B cell (primary cell): Measurements from ENCODE around the gene SPATA6L. TPM values are rescaled to one million over a fixed set of nuclear protein-coding genes. Genes with fewer than 3 reads are reported as not detected.
"Not testable (repeated sequence)": the region's sequence is repeated elsewhere in the genome, so short reads cannot be mapped to it uniquely, and the experiment has no call there.

Experiments
- ATAC-seq: fragments of 200-7000 bp; cut with Tn5 transposase; one replicate; pipeline ENCODE4 v1.10.0; 2021; ENCODE audit warnings: low read depth, mild to moderate bottlenecking, moderate number of reproducible peaks, moderate library complexity
- CTCF ChIA-PET: fragments of 350-600 bp; sonication (Branson Sonifier 250); formaldehyde crosslinking; loops from one replicate; lab custom pipeline; 2021; ENCODE audit warnings: antibody characterized with exemption, inconsistent platforms; lab: Charles Lee
- POLR2A ChIA-PET: fragments of 350-600 bp; sonication (Branson Sonifier 250); formaldehyde crosslinking; loops from one replicate; lab custom pipeline; 2021; ENCODE audit warnings: antibody characterized with exemption; lab: Charles Lee
- DNase-seq: peaks from one replicate; pipeline ENCODE4 v3.0.0; 2013
- H2AFZ ChIP-seq: 2 replicates; pipeline ENCODE4 v1.6.1; 2012; ENCODE audit warnings: mild to moderate bottlenecking, low read depth, low read length; ENCODE audit not compliant: insufficient read depth, poor library complexity, severe bottlenecking
- H3K27ac ChIP-seq, 2 donors: 1 replicate in 1 of 2; 2 replicates in 1 of 2; pipeline ENCODE4 v1.5.1; 2012 to 2013; ENCODE audit warnings: low read length in 2 of 2, mild to moderate bottlenecking in 2 of 2, moderate library complexity in 1 of 2
- H3K27me3 ChIP-seq, 4 experiments: fragments of 200-600 bp in 1 of 4; sonication (generic) in 1 of 4; replicated peaks in 1 of 4; 1 replicate in 2 of 4; 2 replicates in 2 of 4; pipeline versions ENCODE4 v1.6.1 to v1.7.0; 2013 to 2016; ENCODE audit warnings: low read length in 3 of 4, mild to moderate bottlenecking in 2 of 4, mixed read lengths in 1 of 4, moderate library complexity in 1 of 4; ENCODE audit not compliant: insufficient read depth in 4 of 4, control insufficient read depth in 3 of 4; ENCODE audit errors: control extremely low read depth in 1 of 4
- H3K36me3 ChIP-seq, 2 experiments: replicated peaks in 1 of 2; 1 replicate in 1 of 2; 2 replicates in 1 of 2; pipeline versions ENCODE4 v1.6.1 to v1.7.1; 2013; ENCODE audit warnings: low read length in 1 of 2; ENCODE audit not compliant: insufficient read depth in 2 of 2, control insufficient read depth in 1 of 2; ENCODE audit errors: control extremely low read depth in 1 of 2, extremely low read depth in 1 of 2
- H3K4me1 ChIP-seq, 2 donors: fragments of 200-600 bp in 1 of 2; sonication (generic) in 1 of 2; 1 replicate in 1 of 2; 2 replicates in 1 of 2; pipeline versions ENCODE4 v1.5.1 to v1.6.1; 2013 to 2017; ENCODE audit warnings: low read length in 2 of 2; ENCODE audit not compliant: control insufficient read depth in 2 of 2, insufficient read depth in 2 of 2
- H3K4me2 ChIP-seq: replicated peaks from 2 replicates; pipeline ENCODE3; 2012; ENCODE audit warnings: mild to moderate bottlenecking, low read depth, low read length; ENCODE audit not compliant: poor library complexity, severe bottlenecking
- H3K4me3 ChIP-seq, 5 experiments: fragments of 200-600 bp in 1 of 5; sonication (generic) in 1 of 5; 1 replicate in 3 of 5; 2 replicates in 2 of 5; pipeline versions ENCODE4 v1.5.1 to v1.7.0; 2011 to 2016; ENCODE audit warnings: low read length in 4 of 5, mild to moderate bottlenecking in 4 of 5, low read depth in 2 of 5, control low read depth in 1 of 5, moderate library complexity in 1 of 5; ENCODE audit not compliant: insufficient read depth in 1 of 5; ENCODE audit errors: control extremely low read depth in 1 of 5, extremely low read depth in 1 of 5
- H3K79me2 ChIP-seq: fragments of 200-600 bp; sonication (generic); one replicate; pipeline ENCODE4 v1.6.0; 2016; ENCODE audit warnings: low read length; ENCODE audit not compliant: control insufficient read depth, insufficient read depth
- H3K9ac ChIP-seq: fragments of 200-600 bp; sonication (generic); 2 replicates; pipeline ENCODE4 v1.6.1; 2017; ENCODE audit warnings: mild to moderate bottlenecking, low read length, moderate library complexity
- H3K9me3 ChIP-seq, 3 donors: one replicate each; pipeline versions ENCODE4 v1.6.1 to v1.7.1; 2013; ENCODE audit warnings: low read length in 2 of 3; ENCODE audit not compliant: control insufficient read depth in 2 of 3, insufficient read depth in 1 of 3; ENCODE audit errors: control extremely low read depth in 1 of 3
- H4K20me1 ChIP-seq: 2 replicates; pipeline ENCODE4 v1.6.0; 2012; ENCODE audit warnings: mild to moderate bottlenecking, low read length; ENCODE audit not compliant: insufficient read depth, control insufficient read depth, poor library complexity, severe bottlenecking
- H3K27ac Mint-ChIP-seq: one replicate; pipeline ENCODE4 v1.8.0; 2021; ENCODE audit warnings: mixed read lengths
- H3K27me3 Mint-ChIP-seq: one replicate; pipeline ENCODE4 v1.8.0; 2021; ENCODE audit warnings: mixed read lengths
- H3K4me1 Mint-ChIP-seq: one replicate; pipeline ENCODE4 v1.8.0; 2021; ENCODE audit warnings: mixed read lengths
- H3K4me3 Mint-ChIP-seq: one replicate; pipeline ENCODE4 v1.8.0; 2021; ENCODE audit warnings: mixed read lengths
- H3K9me3 Mint-ChIP-seq: one replicate; pipeline ENCODE4 v1.8.0; 2022; ENCODE audit warnings: mixed read lengths; ENCODE audit not compliant: insufficient read depth
- CTCF ChIP-seq: fragments of 200-600 bp; IDR thresholded peaks from one replicate; pipeline ENCODE4 v1.8.0; 2022; ENCODE audit warnings: antibody characterized with exemption, mild to moderate bottlenecking
- EZH2 ChIP-seq: IDR thresholded peaks from 2 replicates; pipeline ENCODE4 v1.6.1; 2012; ENCODE audit warnings: borderline replicate concordance, low read depth, mild to moderate bottlenecking, moderate library complexity, low read length; ENCODE audit not compliant: insufficient read depth, poor library complexity, severe bottlenecking
- WGBS: methylation state at CpG from one replicate; pipeline ENCODE4 v1.1.5; 2013; ENCODE audit warnings: missing lambda C conversion rate; ENCODE audit not compliant: insufficient coverage; 5-methylcytosine and 5-hydroxymethylcytosine counted together
- intact Hi-C: fragments of 100-400 bp; cut with micrococcal nuclease; formaldehyde crosslinking; loops from one replicate; pipeline ENCODE4 v1.10.0; 2022
- polyA plus RNA-seq: library from polyadenylated mRNA; depleted of rRNA; stranded (reverse); fragments of >200 nt; gene quantifications from 2 replicates; pipeline ENCODE4 v1.2.3, GENCODE V29; 2012
- total RNA-seq, 2 donors: library from RNA; stranded (reverse); fragments of 120-200 nt in 1 of 2; gene quantifications; 1 replicate in 1 of 2; 2 replicates in 1 of 2; pipeline versions ENCODE4 v1.2.3 to v1.2.4, GENCODE V29; 2013 to 2022

SPATA6L gene
- total and polyA plus RNA-seq, 2 donors (not counting 1 experiment from before 2014, with no cell fraction given): 0.09 to 1.2 TPM

- H3K9me3 ChIP-seq: no peaks in the 10 kb centered on the region
- H3K9ac ChIP-seq: no peak overlapping the region
- Mint-ChIP-seq H3K9me3 (no peaks in the 10 kb centered on the region), H3K4me1 (peaks cover 7% of the 10 kb centered on the region), H3K27ac (no peak overlapping the region), H3K27me3 (peaks cover 7% of the 10 kb centered on the region), H3K4me3 (no peak overlapping the region)
- no peak overlapping the region for H2AFZ ChIP-seq
- CTCF ChIA-PET: no interaction called here
- no peak for ATAC-seq
- no peaks in the 10 kb centered on the region for H4K20me1 ChIP-seq
- no peak overlapping the region for H3K27ac ChIP-seq
- no peaks in the 10 kb centered on the region for H3K36me3 ChIP-seq
- intact Hi-C loops: no loop called here
- POLR2A ChIA-PET: no interaction called here
- no peak for DNase-seq
- no peak overlapping the region for H3K4me2 ChIP-seq
- H3K4me1 ChIP-seq: peaks cover 6 to 7% of the 10 kb centered on the region in 2 donors
- TF ChIP-seq EZH2 (no peak), CTCF (no peak)
- H3K27me3 ChIP-seq: no peaks in the 10 kb centered on the region
- WGBS: no CpG with 5 or more reads among the region's 4 CpGs
- H3K79me2 ChIP-seq: no peaks in the 10 kb centered on the region
- H3K4me3 ChIP-seq: no peak overlapping the region
These were observed 8.7 kb downstream of the SPATA6L start for GRCh38 chr9:4657426-4658159.

GRCh38 chr9:4656621-4657020 lies 9.7 kb downstream of the SPATA6L start:
- peaks cover 7% of the 10 kb centered on the region for H3K27me3 Mint-ChIP-seq
- TF ChIP-seq EZH2 (no peak), CTCF (no peak)
- Histone ChIP-seq H3K9me3 (no peaks in the 10 kb centered on the region), H3K4me1 (peaks cover 2 to 4% of the 10 kb centered on the region in 2 donors), H3K27me3 (no peaks in the 10 kb centered on the region), H2AFZ (no peak overlapping the region), H4K20me1 (no peaks in the 10 kb centered on the region), H3K79me2 (no peaks in the 10 kb centered on the region), H3K4me3 (no peak overlapping the region), H3K27ac (no peak overlapping the region), H3K9ac (no peak overlapping the region), H3K36me3 (no peaks in the 10 kb centered on the region), H3K4me2 (no peak overlapping the region)
- intact Hi-C loops: no loop called here
- no peak overlapping the region for H3K27ac Mint-ChIP-seq
- no CpG with 5 or more reads among the region's 3 CpGs for WGBS
- ATAC-seq (no peak), DNase-seq (no peak)
- ChIA-PET CTCF (no interaction called here), POLR2A (interaction anchor here (0.7 kb wide), 1 partner anchor 81 kb away, joined by 3 read pairs; no protein-coding TSS in a partner anchor)
- H3K4me3 Mint-ChIP-seq: no peak overlapping the region
- no peaks in the 10 kb centered on the region for H3K9me3 Mint-ChIP-seq
- H3K4me1 Mint-ChIP-seq: no peaks in the 10 kb centered on the region

- H3K9ac ChIP-seq, H3K4me1 Mint-ChIP-seq, CTCF ChIA-PET, H3K4me3 ChIP-seq, H3K27me3 ChIP-seq, H3K4me1 ChIP-seq, intact Hi-C loops, H3K27me3 Mint-ChIP-seq, H3K36me3 ChIP-seq, ATAC-seq, H3K27ac ChIP-seq, DNase-seq, H3K4me2 ChIP-seq, H4K20me1 ChIP-seq, H3K9me3 Mint-ChIP-seq, H2AFZ ChIP-seq, H3K9me3 ChIP-seq, H3K4me3 Mint-ChIP-seq, H3K79me2 ChIP-seq, H3K27ac Mint-ChIP-seq: not testable (repeated sequence)
- POLR2A ChIA-PET: interaction anchor here (0.7 kb wide), 1 partner anchor 81 kb away, joined by 3 read pairs; no protein-coding TSS in a partner anchor
- no CpG with 5 or more reads among the region's 3 CpGs for WGBS
These were observed 10.1 kb downstream of the SPATA6L start for GRCh38 chr9:4656196-4656595.
